RPMI8226 (cell line): Measurements from ENCODE around the gene IFT80.
"Not testable (repeated sequence)": the region's sequence is repeated elsewhere in the genome, so short reads cannot be mapped to it uniquely, and the experiment has no call there.

ENCODE experiments used
- DNase-seq: peaks from one replicate; pipeline ENCODE4 v3.0.0-alpha.2; 2015

The IFT80 gene

GRCh38 chr3:160355826-160356225 is 43.2 kb downstream of the IFT80 start:
- no peak for DNase-seq

DNA sequence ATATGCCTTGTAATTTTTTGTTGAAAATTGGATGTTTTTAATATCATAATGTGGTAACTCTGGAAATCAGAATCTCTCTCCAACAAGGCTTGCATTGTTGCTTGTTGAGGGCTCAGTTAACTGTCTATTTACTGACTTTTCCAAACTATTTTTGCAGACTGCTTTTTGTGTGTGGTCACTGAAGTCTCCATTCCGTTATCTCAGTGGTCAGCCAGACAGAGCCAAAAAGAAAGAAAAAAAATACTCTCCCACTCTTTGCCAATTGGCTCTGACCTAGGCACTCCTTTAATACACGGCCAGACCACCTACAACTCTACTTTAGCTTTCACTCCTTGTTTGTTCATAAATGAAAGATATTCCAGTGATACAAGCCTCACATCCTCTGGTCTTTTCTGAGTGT is 52.5 kb downstream of the IFT80 start:
- DNase-seq, result no peak

DNA sequence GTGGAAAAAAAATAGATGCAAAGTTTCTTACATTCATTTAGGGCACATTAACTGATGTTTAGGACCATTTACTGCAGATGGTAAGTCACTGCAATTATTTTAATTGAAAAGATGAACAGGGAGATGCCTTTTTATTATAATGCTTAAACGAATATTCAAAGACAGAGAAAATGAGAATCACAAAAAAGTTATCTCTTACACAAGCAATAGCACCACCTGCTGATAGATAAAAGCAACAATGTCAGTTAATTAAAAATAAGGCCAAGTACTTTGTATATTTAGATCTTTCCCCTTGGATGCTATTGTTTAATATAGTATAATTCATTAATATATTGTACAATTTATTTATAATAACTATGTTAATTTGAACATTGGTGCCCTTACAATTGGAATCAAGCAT is 55.9 kb downstream of the IFT80 start:
- peak; percentile 21 for DNase-seq

DNA sequence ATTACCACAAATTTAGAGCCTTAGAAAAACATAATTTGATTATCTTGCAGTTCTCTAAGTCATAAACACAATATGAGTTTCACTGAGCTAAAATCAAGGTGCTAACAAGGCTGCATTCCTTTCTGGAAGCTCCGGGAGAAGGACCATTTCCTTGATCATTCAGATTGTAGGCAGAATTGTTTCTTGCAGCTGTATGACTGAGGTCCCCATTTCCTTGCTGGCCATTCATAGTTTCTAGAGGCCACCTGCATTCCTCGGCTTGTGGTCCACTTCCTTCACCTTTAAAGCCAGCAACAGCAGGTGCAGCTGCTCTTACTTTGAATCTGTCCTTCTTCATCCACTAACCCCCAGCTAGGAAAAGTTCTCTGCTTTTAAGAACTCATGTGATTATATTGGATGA is 58.7 kb downstream of the IFT80 start:
- no peak for DNase-seq

- DNase-seq, result no peak
Measured at GRCh38 chr3:160331127-160331937, 67.7 kb downstream of the IFT80 start.

GRCh38 chr3:160330690-160331089 is 68.3 kb downstream of the IFT80 start:
- no peak for DNase-seq

DNA sequence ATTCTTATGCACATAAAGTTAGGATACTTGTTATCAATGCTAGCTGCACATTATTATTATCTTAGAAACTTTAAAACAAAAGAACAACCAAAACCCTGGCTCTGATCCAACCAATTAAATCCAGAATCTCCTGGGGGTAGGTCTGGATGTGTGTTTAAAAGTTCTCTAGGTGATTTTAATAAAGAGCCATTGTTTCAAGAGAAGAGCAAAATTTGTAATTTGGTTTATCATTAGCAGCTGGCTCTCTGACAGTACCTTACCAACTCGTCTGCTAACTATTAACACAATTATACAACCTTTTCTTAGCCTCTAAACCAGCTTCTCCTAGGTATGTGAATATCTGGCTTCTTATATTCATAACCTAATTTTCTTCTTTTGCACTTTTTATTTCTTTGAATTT is 68.9 kb downstream of the IFT80 start:
- DNase-seq, result no peak

DNA sequence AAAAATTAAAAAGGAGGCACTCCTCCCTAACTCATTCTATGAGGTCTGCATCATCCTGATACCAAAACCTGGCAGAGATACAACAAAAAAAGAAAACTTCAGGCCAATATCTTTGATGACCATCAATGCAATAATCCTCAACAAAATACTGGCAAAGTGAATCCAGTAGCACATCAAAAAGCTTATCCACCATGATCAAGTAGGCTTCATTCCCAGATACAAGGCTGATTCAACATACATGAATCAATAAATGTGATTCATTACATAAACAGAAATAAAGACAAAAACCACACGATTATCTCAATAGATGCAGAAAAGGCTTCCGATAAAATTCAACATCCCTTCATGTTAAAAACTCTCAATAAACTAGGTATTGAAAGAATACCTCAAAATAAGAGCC is 72.7 kb downstream of the IFT80 start:
- DNase-seq, result not testable (repeated sequence)

GRCh38 chr3:160321821-160322220 is 77.2 kb downstream of the IFT80 start:
- DNase-seq, result not testable (repeated sequence)

DNA sequence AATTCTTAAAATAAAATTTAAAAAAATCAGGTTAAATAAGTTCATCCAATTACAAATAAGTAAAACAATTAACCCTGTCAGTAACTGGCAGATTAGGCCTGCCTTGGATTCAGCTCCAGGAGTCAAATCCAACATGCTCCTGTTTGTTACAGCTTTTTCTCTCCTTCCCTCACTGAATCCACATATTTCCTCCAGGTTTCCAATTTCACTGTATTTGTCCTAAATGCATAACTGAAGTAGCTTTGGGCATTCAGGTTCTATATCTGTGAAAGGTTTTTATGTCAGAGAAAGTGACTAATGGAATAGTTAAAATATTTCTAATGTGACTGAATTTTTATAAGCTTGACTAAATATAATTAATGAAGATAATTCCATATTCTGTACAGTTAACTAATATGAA is 79.7 kb downstream of the IFT80 start:
- DNase-seq, result no peak

GRCh38 chr3:160314995-160315394 is 84.0 kb downstream of the IFT80 start:
- no peak for DNase-seq

DNA sequence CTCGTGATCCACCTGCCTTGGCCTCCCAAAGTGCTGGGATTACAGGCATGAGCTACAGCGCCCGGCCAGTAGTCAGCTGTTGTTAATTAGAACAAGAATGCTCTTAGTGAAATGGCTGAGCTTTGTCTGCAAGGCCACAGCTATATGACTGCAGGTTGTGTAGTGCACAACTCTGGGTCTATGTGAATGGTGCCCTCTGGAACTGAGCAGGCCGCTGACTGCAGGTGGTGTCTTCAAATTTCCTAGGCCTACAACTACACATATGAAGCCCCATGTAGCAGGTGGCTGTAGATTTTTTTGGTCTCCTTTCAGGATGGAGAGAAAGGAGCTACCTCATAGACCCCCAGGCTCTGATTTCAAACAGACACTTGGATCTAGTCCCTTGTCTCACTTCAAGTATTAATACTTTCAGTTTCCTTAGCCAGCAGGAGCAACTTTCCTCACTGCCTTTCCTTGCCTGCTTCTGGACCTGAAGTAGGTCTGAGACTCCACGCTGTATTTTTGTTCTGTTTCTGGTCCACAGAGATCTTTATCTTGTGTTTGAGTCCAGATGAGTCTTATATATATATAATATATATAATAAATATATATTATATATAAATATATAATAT is 86.9 kb downstream of the IFT80 start:
- DNase-seq, result peak; percentile 25

- no peak for DNase-seq
Measured at GRCh38 chr3:160302806-160303205, 96.2 kb downstream of the IFT80 start.

DNA sequence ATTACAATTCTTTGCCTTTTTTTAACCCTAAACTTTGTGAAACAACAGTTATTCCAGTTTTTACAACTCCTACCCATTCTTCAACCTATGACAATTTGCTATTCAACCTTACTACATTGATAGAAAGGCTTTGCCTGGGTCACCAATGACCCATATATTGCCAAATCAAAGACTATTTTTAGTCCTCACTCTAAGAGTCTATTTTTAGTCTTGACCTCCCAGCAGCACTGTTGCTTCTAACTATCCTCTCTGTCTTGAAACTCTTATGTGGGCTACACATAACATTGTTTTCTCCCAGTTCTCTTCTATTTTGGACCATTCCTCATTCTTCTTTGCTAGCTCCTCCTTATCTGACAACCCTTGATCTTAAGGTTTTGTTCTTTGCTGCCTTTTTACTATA is 102.4 kb downstream of the IFT80 start:
- no peak for DNase-seq

DNA sequence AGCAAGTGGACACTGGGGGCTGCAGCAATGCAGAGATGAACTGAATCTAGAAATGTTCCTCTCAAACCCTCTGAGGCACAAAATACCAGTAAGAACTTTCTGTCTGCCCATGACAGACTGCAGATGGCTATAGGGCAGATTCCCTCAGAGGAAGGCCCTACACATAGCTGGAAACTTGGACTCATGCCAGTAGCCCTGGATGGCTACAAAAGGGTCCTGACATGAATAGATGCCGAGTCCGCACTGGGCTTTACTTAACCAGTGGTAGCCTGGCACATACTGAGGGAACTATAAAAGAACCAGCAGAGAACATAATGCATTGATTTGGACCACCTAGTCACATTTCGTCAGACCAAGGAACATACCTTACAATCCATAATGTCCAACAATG is 107.1 kb downstream of the IFT80 start:
- no peak for DNase-seq

GRCh38 chr3:160291290-160291908 is 107.6 kb downstream of the IFT80 start:
- no peak for DNase-seq

GRCh38 chr3:160287666-160288065 is 111.4 kb downstream of the IFT80 start:
- DNase-seq, result no peak

DNA sequence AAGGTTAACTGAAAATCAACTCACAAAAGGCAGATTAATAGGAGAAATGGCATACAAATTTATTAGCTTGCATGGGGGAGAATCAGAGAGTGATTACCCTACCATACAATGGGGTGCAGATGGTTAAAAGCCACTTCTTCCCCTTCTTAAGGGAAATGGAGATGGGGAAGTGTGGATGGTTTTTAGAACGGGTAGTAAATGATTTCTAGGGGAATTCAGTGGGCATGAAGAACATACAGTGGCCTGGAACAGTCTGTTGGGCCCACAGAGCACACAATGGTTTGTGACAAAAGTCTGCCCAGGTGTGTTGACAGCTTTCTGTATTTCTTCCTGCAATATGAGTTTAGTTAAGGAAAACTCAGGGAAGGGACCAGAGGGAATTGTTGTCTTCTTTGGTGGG is 112.8 kb downstream of the IFT80 start:
- DNase-seq, result no peak

DNA sequence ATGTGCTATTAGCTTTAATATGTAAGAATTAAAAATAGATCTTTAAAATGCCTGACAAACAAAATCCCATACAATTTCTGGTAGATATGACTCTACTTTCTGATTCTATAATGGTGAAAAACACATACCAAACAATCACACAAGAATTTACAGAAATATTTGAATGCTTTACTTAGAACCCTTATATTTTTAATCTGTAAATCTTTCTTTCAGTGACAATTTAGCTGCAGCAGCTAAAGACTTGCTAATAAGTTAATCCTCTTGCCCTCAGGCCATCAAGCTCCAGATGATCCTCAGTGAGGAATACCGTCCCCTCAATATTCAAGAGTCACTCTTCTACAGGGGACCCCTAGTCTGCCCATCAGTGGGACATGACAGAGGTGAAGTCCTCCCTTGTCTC is 118.2 kb downstream of the IFT80 start:
- no peak for DNase-seq

- no peak for DNase-seq
Measured at GRCh38 chr3:160279657-160280056, 119.4 kb downstream of the IFT80 start.

- no peak for DNase-seq
Measured at GRCh38 chr3:160278210-160278609, 120.8 kb downstream of the IFT80 start.

DNA sequence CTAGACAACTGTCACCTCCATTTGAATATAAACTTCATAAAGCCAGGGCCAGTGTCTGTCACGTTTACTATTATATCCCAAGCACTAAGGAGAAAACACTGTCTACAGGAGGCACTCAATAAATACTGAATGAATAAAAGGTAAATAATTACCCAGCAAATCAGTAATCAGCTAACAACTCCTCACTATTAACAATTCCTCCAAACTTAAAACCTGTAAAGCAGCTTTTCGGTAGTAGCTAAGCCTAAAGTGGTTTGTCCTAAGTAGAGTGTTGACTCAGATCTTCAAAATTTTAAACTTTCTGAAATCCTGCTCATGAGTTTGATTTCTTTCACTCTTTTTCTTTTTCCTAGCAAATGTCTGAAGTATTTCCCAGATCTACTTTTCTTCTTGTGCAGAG is 133.9 kb downstream of the IFT80 start:
- DNase-seq, result no peak

- DNase-seq, result no peak
Measured at GRCh38 chr3:160260587-160261270, 138.3 kb downstream of the IFT80 start.

DNA sequence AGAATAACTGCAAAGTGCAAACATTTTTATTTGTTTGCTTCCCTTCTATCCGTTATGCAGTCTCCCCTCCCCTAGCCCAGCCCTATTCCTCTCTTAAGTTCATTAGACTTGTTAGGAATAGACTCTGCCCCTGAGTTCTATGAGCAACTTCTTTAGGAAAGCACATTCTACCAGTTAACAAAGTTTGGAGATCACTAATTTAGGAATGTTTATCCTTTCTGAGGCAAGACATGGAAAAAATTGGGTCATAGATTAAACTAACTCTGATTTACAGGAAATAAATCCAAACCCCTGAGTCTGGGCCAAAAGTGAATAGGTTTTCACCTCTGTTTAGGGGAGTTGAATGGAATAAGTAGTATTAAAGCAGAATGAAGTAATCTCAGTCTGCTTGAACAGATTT is 139.4 kb downstream of the IFT80 start:
- DNase-seq, result no peak
